HG02885 (cell line): ENCODE measurements around the gene USP48.
"Not testable (repeated sequence)": the region's sequence is repeated elsewhere in the genome, so short reads cannot be mapped to it uniquely, and the experiment has no call there.

Source experiments
- ATAC-seq: cut with Tn5 transposase; IDR thresholded peaks from one replicate; pipeline ENCODE4 v1.9.1; 2021; ENCODE audit warnings: mild to moderate bottlenecking; ENCODE audit not compliant: unreplicated experiment, poor library complexity

The USP48 gene

GRCh38 chr1:21782868-21783678 is at the start of gene USP48:
TSS of gene USP48 (minus strand) at chr1:21783149. CDS start at chr1:21782957, 192 bp downstream.
- peak; percentile 76 for ATAC-seq

GRCh38 chr1:21831454-21831970 is 48.6 kb upstream of the USP48 start:
- ATAC-seq: no peak

GRCh38 chr1:21830792-21831453 is 48.0 kb upstream of the USP48 start:
- no peak for ATAC-seq

- ATAC-seq: no peak
Measured at GRCh38 chr1:21829294-21829693, 46.3 kb upstream of the USP48 start.

GRCh38 chr1:21828506-21829210 is 45.7 kb upstream of the USP48 start:
- ATAC-seq: no peak

GRCh38 chr1:21828075-21828474 is 45.1 kb upstream of the USP48 start:
- no peak for ATAC-seq

GRCh38 chr1:21827141-21827679 is 44.3 kb upstream of the USP48 start:
- no peak for ATAC-seq

GRCh38 chr1:21826694-21827093 is 43.7 kb upstream of the USP48 start:
- ATAC-seq: not testable (repeated sequence)

- ATAC-seq: no peak
Measured at GRCh38 chr1:21825393-21825792, 42.4 kb upstream of the USP48 start.

- no peak for ATAC-seq
Measured at GRCh38 chr1:21824926-21825325, 42.0 kb upstream of the USP48 start.

GRCh38 chr1:21823980-21824702 is 41.2 kb upstream of the USP48 start:
- ATAC-seq: no peak

GRCh38 chr1:21823206-21823979 is 40.4 kb upstream of the USP48 start:
- ATAC-seq: no peak

- no peak for ATAC-seq
Measured at GRCh38 chr1:21822349-21822748, 39.4 kb upstream of the USP48 start.

- ATAC-seq: no peak
Measured at GRCh38 chr1:21821385-21822019, 38.6 kb upstream of the USP48 start.

- no peak for ATAC-seq
Measured at GRCh38 chr1:21820597-21821232, 37.8 kb upstream of the USP48 start.

GRCh38 chr1:21818656-21819055 is 35.7 kb upstream of the USP48 start:
- no peak for ATAC-seq

- ATAC-seq: no peak
Measured at GRCh38 chr1:21816602-21817302, 33.8 kb upstream of the USP48 start.
